WTC11 (cell line): ENCODE measurements around the gene ZDHHC8. TPM values are rescaled to one million over a fixed set of nuclear protein-coding genes. Genes with fewer than 3 reads are reported as not detected.

Experiments
- ATAC-seq: fragments of 200-7000 bp; cut with Tn5 transposase; 2 replicates; pipeline ENCODE4 v1.10.0; 2021; ENCODE audit warnings: mild to moderate bottlenecking, moderate library complexity
- CTCF ChIA-PET: fragments of 300-600 bp; sonication (Branson Sonifier 250); formaldehyde crosslinking; loops from one replicate; lab custom pipeline; 2021; ENCODE audit warnings: antibody characterized with exemption; lab: Charles Lee
- POLR2A ChIA-PET: fragments of 350-600 bp; sonication (Branson Sonifier 250); formaldehyde crosslinking; loops from one replicate; lab custom pipeline; 2021; ENCODE audit warnings: antibody characterized with exemption; lab: Charles Lee
- DNase-seq: peaks from one replicate; pipeline ENCODE4 v3.0.0; 2021; ENCODE audit warnings: low spot score
- H3K27ac Mint-ChIP-seq: 2 replicates; pipeline ENCODE4 v1.8.0; 2021; ENCODE audit warnings: mixed read lengths
- H3K27me3 Mint-ChIP-seq: 2 replicates; pipeline ENCODE4 v1.8.0; 2021; ENCODE audit warnings: low read depth, mild to moderate bottlenecking, moderate library complexity, mixed read lengths
- H3K36me3 Mint-ChIP-seq: 2 replicates; pipeline ENCODE4 v1.8.0; 2021; ENCODE audit warnings: mixed read lengths
- H3K4me1 Mint-ChIP-seq: 2 replicates; pipeline ENCODE4 v1.8.0; 2022; ENCODE audit warnings: mixed read lengths
- H3K4me3 Mint-ChIP-seq: 2 replicates; pipeline ENCODE4 v1.8.0; 2021; ENCODE audit warnings: mild to moderate bottlenecking, moderate library complexity, mixed read lengths
- H3K9me3 Mint-ChIP-seq: 2 replicates; pipeline ENCODE4 v1.8.0; 2021; ENCODE audit warnings: mixed read lengths
- ATF2 ChIP-seq: sonication (generic); formaldehyde crosslinking; IDR thresholded peaks from 2 replicates; pipeline ENCODE4 v1.8.1; 2022; ENCODE audit warnings: low read depth, missing genetic modification reagents, borderline replicate concordance
- CDX4 ChIP-seq: fragments of 250-450 bp; sonication (Bioruptor Pico); IDR thresholded peaks from 2 replicates; pipeline ENCODE4 v1.9.0; 2021; ENCODE audit warnings: moderate library complexity, mild to moderate bottlenecking, inconsistent platforms, borderline replicate concordance
- ETV6 ChIP-seq: sonication (generic); formaldehyde crosslinking; IDR thresholded peaks from 2 replicates; pipeline ENCODE4 v1.8.1; 2022; ENCODE audit warnings: mild to moderate bottlenecking, missing genetic modification reagents
- FOXJ3 ChIP-seq: sonication (generic); formaldehyde crosslinking; IDR thresholded peaks from 2 replicates; pipeline ENCODE4 v1.9.0; 2021; ENCODE audit warnings: missing genetic modification reagents, mild to moderate bottlenecking, borderline replicate concordance
- GTF2I ChIP-seq: fragments of 250-450 bp; sonication (Bioruptor Pico); conservative IDR thresholded peaks from 2 replicates; pipeline ENCODE4 v1.4.0; 2021; ENCODE audit warnings: mild to moderate bottlenecking
- IRF2 ChIP-seq: sonication (generic); formaldehyde crosslinking; IDR thresholded peaks from 2 replicates; pipeline ENCODE4 v1.8.0; 2022; ENCODE audit warnings: low read depth, missing genetic modification reagents, borderline replicate concordance
- MXD4 ChIP-seq: fragments of 250-450 bp; sonication (Bioruptor Pico); IDR thresholded peaks from 2 replicates; pipeline ENCODE4 v1.8.0; 2021; ENCODE audit warnings: mild to moderate bottlenecking, moderate library complexity, borderline replicate concordance
- NFATC4 ChIP-seq: fragments of 250-450 bp; sonication (Bioruptor Pico); IDR thresholded peaks from 2 replicates; pipeline ENCODE4 v1.9.0; 2021; ENCODE audit warnings: mild to moderate bottlenecking
- NR3C1 ChIP-seq: sonication (generic); formaldehyde crosslinking; conservative IDR thresholded peaks from 2 replicates; pipeline ENCODE4 v1.8.1; 2023; ENCODE audit warnings: low read depth, mild to moderate bottlenecking, missing genetic modification reagents
- RELA ChIP-seq: sonication (generic); formaldehyde crosslinking; IDR thresholded peaks from 2 replicates; pipeline ENCODE4 v1.8.1; 2022; ENCODE audit warnings: missing genetic modification reagents, mild to moderate bottlenecking, borderline replicate concordance
- SMAD3 ChIP-seq: sonication (generic); formaldehyde crosslinking; IDR thresholded peaks from 2 replicates; pipeline ENCODE4 v1.8.0; 2022; ENCODE audit warnings: missing genetic modification reagents, mild to moderate bottlenecking, borderline replicate concordance
- SMAD4 ChIP-seq: sonication (generic); formaldehyde crosslinking; IDR thresholded peaks from 2 replicates; pipeline ENCODE4 v1.8.0; 2022; ENCODE audit warnings: mild to moderate bottlenecking, missing genetic modification reagents
- SOX15 ChIP-seq: fragments of 250-450 bp; sonication (Bioruptor Pico); IDR thresholded peaks from 2 replicates; pipeline ENCODE4 v1.9.0; 2021; ENCODE audit warnings: mild to moderate bottlenecking
- ZMAT4 ChIP-seq: fragments of 250-450 bp; sonication (Bioruptor Pico); IDR thresholded peaks from 2 replicates; pipeline ENCODE4 v1.9.0; 2021; ENCODE audit warnings: mild to moderate bottlenecking
- ZNF121 ChIP-seq: sonication (generic); formaldehyde crosslinking; IDR thresholded peaks from 2 replicates; pipeline ENCODE4 v1.8.0; 2023; ENCODE audit warnings: missing genetic modification reagents
- ZNF396 ChIP-seq: fragments of 250-450 bp; sonication (Bioruptor Pico); IDR thresholded peaks from 2 replicates; pipeline ENCODE4 v1.8.0; 2021; ENCODE audit warnings: mild to moderate bottlenecking, moderate library complexity, borderline replicate concordance
- ZNF532 ChIP-seq: fragments of 250-450 bp; sonication (Bioruptor Pico); IDR thresholded peaks from 2 replicates; pipeline ENCODE4 v1.9.0; 2021; ENCODE audit warnings: mild to moderate bottlenecking, borderline replicate concordance
- total RNA-seq: library from RNA; stranded (reverse); gene quantifications from 3 replicates; pipeline ENCODE4 v1.2.3, GENCODE V29; 2021
- TF ChIP-seq, protein P1 (sequence below): sonication (generic); formaldehyde crosslinking; IDR thresholded peaks from 2 replicates; pipeline ENCODE4 v1.8.0; 2022; ENCODE audit warnings: missing genetic modification reagents
- TF ChIP-seq, protein P2 (sequence below): sonication (generic); formaldehyde crosslinking; IDR thresholded peaks from 2 replicates; pipeline ENCODE4 v1.8.0; 2023; ENCODE audit warnings: mild to moderate bottlenecking, missing genetic modification reagents
- TF ChIP-seq, protein P3 (sequence below): sonication (generic); formaldehyde crosslinking; conservative IDR thresholded peaks from 2 replicates; pipeline ENCODE4 v1.8.1; 2022; ENCODE audit warnings: mild to moderate bottlenecking, missing genetic modification reagents
- TF ChIP-seq, protein P4 (sequence below): fragments of 250-450 bp; sonication (Bioruptor Pico); IDR thresholded peaks from 2 replicates; pipeline ENCODE4 v1.8.0; 2021; ENCODE audit warnings: mild to moderate bottlenecking

ZDHHC8 gene
- total RNA-seq, 1 experiment from 2014 or later = 79.7 TPM

DNA sequence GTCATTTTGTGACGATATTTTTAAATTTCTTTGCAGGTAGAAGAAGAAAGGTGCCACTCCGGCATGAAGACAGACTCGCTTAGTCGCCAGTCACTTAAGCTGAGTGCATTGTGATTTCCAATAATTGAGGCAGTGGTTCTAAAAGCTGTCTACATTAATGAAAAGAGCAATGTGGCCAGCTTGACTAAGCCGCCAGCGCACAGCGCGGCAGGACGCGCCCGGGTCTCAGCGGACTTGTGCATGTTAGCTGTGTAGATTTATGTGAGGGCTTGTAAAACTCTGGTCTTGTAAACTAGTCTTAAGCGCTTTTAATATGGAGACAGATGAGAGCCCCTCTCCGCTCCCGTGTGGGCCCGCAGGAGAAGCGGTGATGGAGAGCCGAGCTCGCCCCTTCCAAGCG is 46.0 kb upstream of the ZDHHC8 start (continued):
- TF ChIP-seq ATF2 (CRISPR knock-in tag) (no peak), NR3C1 (CRISPR knock-in tag) (no peak)
- TF ChIP-seq, protein P1, sequence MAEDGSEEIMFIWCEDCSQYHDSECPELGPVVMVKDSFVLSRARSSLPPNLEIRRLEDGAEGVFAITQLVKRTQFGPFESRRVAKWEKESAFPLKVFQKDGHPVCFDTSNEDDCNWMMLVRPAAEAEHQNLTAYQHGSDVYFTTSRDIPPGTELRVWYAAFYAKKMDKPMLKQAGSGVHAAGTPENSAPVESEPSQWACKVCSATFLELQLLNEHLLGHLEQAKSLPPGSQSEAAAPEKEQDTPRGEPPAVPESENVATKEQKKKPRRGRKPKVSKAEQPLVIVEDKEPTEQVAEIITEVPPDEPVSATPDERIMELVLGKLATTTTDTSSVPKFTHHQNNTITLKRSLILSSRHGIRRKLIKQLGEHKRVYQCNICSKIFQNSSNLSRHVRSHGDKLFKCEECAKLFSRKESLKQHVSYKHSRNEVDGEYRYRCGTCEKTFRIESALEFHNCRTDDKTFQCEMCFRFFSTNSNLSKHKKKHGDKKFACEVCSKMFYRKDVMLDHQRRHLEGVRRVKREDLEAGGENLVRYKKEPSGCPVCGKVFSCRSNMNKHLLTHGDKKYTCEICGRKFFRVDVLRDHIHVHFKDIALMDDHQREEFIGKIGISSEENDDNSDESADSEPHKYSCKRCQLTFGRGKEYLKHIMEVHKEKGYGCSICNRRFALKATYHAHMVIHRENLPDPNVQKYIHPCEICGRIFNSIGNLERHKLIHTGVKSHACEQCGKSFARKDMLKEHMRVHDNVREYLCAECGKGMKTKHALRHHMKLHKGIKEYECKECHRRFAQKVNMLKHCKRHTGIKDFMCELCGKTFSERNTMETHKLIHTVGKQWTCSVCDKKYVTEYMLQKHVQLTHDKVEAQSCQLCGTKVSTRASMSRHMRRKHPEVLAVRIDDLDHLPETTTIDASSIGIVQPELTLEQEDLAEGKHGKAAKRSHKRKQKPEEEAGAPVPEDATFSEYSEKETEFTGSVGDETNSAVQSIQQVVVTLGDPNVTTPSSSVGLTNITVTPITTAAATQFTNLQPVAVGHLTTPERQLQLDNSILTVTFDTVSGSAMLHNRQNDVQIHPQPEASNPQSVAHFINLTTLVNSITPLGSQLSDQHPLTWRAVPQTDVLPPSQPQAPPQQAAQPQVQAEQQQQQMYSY (CRISPR knock-in tag) = no peak
- TF ChIP-seq, protein P2, sequence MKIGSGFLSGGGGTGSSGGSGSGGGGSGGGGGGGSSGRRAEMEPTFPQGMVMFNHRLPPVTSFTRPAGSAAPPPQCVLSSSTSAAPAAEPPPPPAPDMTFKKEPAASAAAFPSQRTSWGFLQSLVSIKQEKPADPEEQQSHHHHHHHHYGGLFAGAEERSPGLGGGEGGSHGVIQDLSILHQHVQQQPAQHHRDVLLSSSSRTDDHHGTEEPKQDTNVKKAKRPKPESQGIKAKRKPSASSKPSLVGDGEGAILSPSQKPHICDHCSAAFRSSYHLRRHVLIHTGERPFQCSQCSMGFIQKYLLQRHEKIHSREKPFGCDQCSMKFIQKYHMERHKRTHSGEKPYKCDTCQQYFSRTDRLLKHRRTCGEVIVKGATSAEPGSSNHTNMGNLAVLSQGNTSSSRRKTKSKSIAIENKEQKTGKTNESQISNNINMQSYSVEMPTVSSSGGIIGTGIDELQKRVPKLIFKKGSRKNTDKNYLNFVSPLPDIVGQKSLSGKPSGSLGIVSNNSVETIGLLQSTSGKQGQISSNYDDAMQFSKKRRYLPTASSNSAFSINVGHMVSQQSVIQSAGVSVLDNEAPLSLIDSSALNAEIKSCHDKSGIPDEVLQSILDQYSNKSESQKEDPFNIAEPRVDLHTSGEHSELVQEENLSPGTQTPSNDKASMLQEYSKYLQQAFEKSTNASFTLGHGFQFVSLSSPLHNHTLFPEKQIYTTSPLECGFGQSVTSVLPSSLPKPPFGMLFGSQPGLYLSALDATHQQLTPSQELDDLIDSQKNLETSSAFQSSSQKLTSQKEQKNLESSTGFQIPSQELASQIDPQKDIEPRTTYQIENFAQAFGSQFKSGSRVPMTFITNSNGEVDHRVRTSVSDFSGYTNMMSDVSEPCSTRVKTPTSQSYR (CRISPR knock-in tag) = no peak

DNA sequence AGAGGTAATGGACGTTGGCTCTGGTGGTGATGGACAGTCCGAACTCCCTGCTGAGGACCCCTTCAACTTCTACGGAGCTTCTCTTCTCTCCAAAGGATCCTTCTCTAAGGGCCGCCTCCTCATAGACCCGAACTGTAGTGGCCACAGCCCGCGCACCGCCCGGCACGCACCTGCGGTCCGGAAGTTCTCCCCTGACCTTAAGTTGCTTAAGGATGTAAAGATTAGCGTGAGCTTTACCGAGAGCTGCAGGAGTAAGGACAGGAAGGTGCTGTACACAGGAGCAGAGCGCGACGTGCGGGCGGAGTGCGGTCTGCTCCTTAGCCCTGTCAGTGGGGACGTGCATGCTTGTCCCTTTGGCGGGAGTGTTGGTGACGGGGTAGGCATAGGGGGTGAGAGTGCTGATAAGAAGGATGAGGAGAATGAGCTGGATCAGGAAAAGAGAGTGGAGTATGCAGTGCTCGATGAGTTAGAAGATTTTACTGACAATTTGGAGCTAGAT is 45.5 kb upstream of the ZDHHC8 start:
- Mint-ChIP-seq H3K27ac (peak overlapping the region; percentile 54), H3K36me3 (peaks cover 59% of the 10 kb centered on the region), H3K4me1 (peaks cover 35% of the 10 kb centered on the region), H3K27me3 (no peaks in the 10 kb centered on the region), H3K4me3 (no peak overlapping the region), H3K9me3 (no peaks in the 10 kb centered on the region)
- DNase-seq (no peak), ATAC-seq (no peak)
- ChIA-PET POLR2A (no interaction called here), CTCF (interaction anchor here (1.1 to 1.8 kb wide), 2 partner anchors 15 to 133 kb away, joined by 3 to 4 read pairs; no protein-coding TSS in a partner anchor)
- TF ChIP-seq GTF2I (no peak), RELA (CRISPR knock-in tag) (no peak), ZNF121 (CRISPR knock-in tag) (no peak), NFATC4 (CRISPR knock-in tag) (no peak), ZNF532 (CRISPR knock-in tag) (no peak), MXD4 (no peak), SMAD3 (no peak), ZMAT4 (CRISPR knock-in tag) (no peak), SOX15 (CRISPR knock-in tag) (no peak), FOXJ3 (no peak), SMAD4 (CRISPR knock-in tag) (no peak), CDX4 (CRISPR knock-in tag) (no peak), IRF2 (CRISPR knock-in tag) (no peak), ETV6 (CRISPR knock-in tag) (no peak), NR3C1 (CRISPR knock-in tag) (no peak), ZNF396 (CRISPR knock-in tag) (no peak)
- TF ChIP-seq, protein P3, sequence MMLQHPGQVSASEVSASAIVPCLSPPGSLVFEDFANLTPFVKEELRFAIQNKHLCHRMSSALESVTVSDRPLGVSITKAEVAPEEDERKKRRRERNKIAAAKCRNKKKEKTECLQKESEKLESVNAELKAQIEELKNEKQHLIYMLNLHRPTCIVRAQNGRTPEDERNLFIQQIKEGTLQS (CRISPR knock-in tag) = no peak
- TF ChIP-seq, protein P4, sequence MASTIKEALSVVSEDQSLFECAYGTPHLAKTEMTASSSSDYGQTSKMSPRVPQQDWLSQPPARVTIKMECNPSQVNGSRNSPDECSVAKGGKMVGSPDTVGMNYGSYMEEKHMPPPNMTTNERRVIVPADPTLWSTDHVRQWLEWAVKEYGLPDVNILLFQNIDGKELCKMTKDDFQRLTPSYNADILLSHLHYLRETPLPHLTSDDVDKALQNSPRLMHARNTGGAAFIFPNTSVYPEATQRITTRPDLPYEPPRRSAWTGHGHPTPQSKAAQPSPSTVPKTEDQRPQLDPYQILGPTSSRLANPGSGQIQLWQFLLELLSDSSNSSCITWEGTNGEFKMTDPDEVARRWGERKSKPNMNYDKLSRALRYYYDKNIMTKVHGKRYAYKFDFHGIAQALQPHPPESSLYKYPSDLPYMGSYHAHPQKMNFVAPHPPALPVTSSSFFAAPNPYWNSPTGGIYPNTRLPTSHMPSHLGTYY (CRISPR knock-in tag) = no peak
